Neural cell (in vitro differentiated cells): ENCODE measurements around the gene CFAP221. TPM values are rescaled to one million over a fixed set of nuclear protein-coding genes. Genes with fewer than 3 reads are reported as not detected.

Experiments used
- H2AFZ ChIP-seq: fragments of 200-600, 300-800 bp; sonication (generic), shearing (Covaris generic); 2 replicates; pipeline ENCODE4 v1.6.0; 2014; ENCODE audit warnings: low read depth, mild to moderate bottlenecking, antibody characterized with exemption, low read length, moderate library complexity
- H3F3A ChIP-seq: fragments of 200-600 bp; shearing (Covaris generic); 2 replicates; pipeline ENCODE4 v1.6.1; 2016; ENCODE audit warnings: mild to moderate bottlenecking, moderate library complexity, mixed read lengths, antibody characterized with exemption, low read length; ENCODE audit not compliant: insufficient read depth, poor library complexity, severe bottlenecking
- H3K27ac ChIP-seq: fragments of 200-600, 300-800 bp; sonication (generic), shearing (Covaris generic); 2 replicates; pipeline ENCODE4 v1.5.1; 2014; ENCODE audit warnings: mild to moderate bottlenecking, low read length, moderate library complexity
- H3K27me3 ChIP-seq: fragments of 300-800, 200-600 bp; sonication (generic), shearing (Covaris generic); 2 replicates; pipeline ENCODE4 v1.6.0; 2014; ENCODE audit warnings: mild to moderate bottlenecking, low read depth, low read length, moderate library complexity; ENCODE audit not compliant: insufficient read depth
- H3K36me3 ChIP-seq: fragments of 300-800, 200-600 bp; sonication (generic), shearing (Covaris generic); 2 replicates; pipeline ENCODE4 v1.5.1; 2014; ENCODE audit warnings: mild to moderate bottlenecking, antibody characterized with exemption, low read length, moderate library complexity; ENCODE audit not compliant: insufficient read depth
- H3K4me2 ChIP-seq: fragments of 300-800, 200-600 bp; sonication (generic), shearing (Covaris generic); 2 replicates; pipeline ENCODE4 v1.6.0; 2014; ENCODE audit warnings: mild to moderate bottlenecking, low read length
- H3K4me3 ChIP-seq: fragments of 300-800, 200-600 bp; sonication (generic), shearing (Covaris generic); 2 replicates; pipeline ENCODE4 v1.5.1; 2014; ENCODE audit warnings: mild to moderate bottlenecking, low read length, moderate library complexity
- H3K79me2 ChIP-seq: fragments of 200-600 bp; shearing (Covaris generic); replicated peaks from 2 replicates; pipeline ENCODE4 v1.6.0; 2014; ENCODE audit warnings: mild to moderate bottlenecking, low read length, moderate library complexity; ENCODE audit not compliant: insufficient read depth
- H3K9ac ChIP-seq: fragments of 300-800, 200-600 bp; sonication (generic), shearing (Covaris generic); 2 replicates; pipeline ENCODE4 v1.6.1; 2016; ENCODE audit warnings: mild to moderate bottlenecking, low read length, mixed read lengths
- H3K9me2 ChIP-seq: fragments of 200-600 bp; shearing (Covaris generic); 2 replicates; pipeline ENCODE4 v1.6.1; 2016; ENCODE audit warnings: mild to moderate bottlenecking, low read length, mixed read lengths; ENCODE audit not compliant: insufficient read depth
- H3K9me3 ChIP-seq: fragments of 200-600, 300-800 bp; sonication (generic), shearing (Covaris generic); 2 replicates; pipeline ENCODE4 v1.6.1; 2016; ENCODE audit warnings: mild to moderate bottlenecking, mixed run types, low read length, moderate library complexity, mixed read lengths
- H4K20me1 ChIP-seq: fragments of 200-600 bp; shearing (Covaris generic); 2 replicates; pipeline ENCODE4 v1.6.1; 2016; ENCODE audit warnings: mild to moderate bottlenecking, mixed run types; ENCODE audit not compliant: insufficient read depth
- EP300 ChIP-seq: fragments of 450-650 bp; conservative IDR thresholded peaks from 2 replicates; pipeline ENCODE4 v1.6.1; 2014; ENCODE audit warnings: antibody characterized with exemption, mild to moderate bottlenecking, moderate library complexity; ENCODE audit not compliant: poor library complexity, severe bottlenecking
- EZH2 ChIP-seq: fragments of 200-600, 300-800 bp; shearing (Covaris generic), sonication (generic); IDR thresholded peaks from 2 replicates; pipeline ENCODE4 v1.6.1; 2014; ENCODE audit warnings: antibody characterized with exemption, low read length, borderline replicate concordance, mild to moderate bottlenecking; ENCODE audit not compliant: insufficient read depth, poor library complexity, severe bottlenecking
- MXI1 ChIP-seq: fragments of 450-650 bp; conservative IDR thresholded peaks from 2 replicates; pipeline ENCODE4 v1.6.1; 2014; ENCODE audit warnings: antibody characterized with exemption, mild to moderate bottlenecking; ENCODE audit not compliant: poor library complexity, severe bottlenecking
- POLR2AphosphoS5 ChIP-seq: IDR thresholded peaks from 2 replicates; pipeline ENCODE4 v1.6.1; 2012
- RAD21 ChIP-seq: fragments of 450-650 bp; conservative IDR thresholded peaks from 2 replicates; pipeline ENCODE4 v1.6.1; 2014; ENCODE audit warnings: antibody characterized with exemption, mild to moderate bottlenecking, moderate library complexity
- REST ChIP-seq: IDR thresholded peaks from 2 replicates; pipeline ENCODE4 v1.6.1; 2012; ENCODE audit warnings: borderline replicate concordance
- SMC3 ChIP-seq: fragments of 450-650 bp; conservative IDR thresholded peaks from 2 replicates; pipeline ENCODE4 v1.6.1; 2014; ENCODE audit warnings: antibody characterized with exemption, mild to moderate bottlenecking, moderate library complexity; ENCODE audit not compliant: poor library complexity
- TAF1 ChIP-seq: IDR thresholded peaks from 2 replicates; pipeline ENCODE4 v1.6.1; 2012; ENCODE audit warnings: low read depth
- polyA plus RNA-seq: library from polyadenylated mRNA; depleted of rRNA; stranded (reverse); fragments of >200 nt; gene quantifications from 2 replicates; pipeline ENCODE4 v1.2.3, GENCODE V29; 2014
- TF ChIP-seq, protein P1 (sequence below): fragments of 450-650 bp; IDR thresholded peaks from 2 replicates; pipeline ENCODE4 v1.5.1; 2014; ENCODE audit warnings: antibody characterized with exemption, mild to moderate bottlenecking, moderate library complexity; ENCODE audit not compliant: poor library complexity, severe bottlenecking

Gene CFAP221
- polyA plus RNA-seq, 1 donor from 2014 or later, result 7.0 TPM

GRCh38 chr2:119516121-119516520 lies 28.1 kb upstream of the CFAP221 start:
- no peaks in the 10 kb centered on the region for H3K9me3 ChIP-seq
- H3K27me3 ChIP-seq, result no peaks in the 10 kb centered on the region
- H4K20me1 ChIP-seq, result no peaks in the 10 kb centered on the region
- no peaks in the 10 kb centered on the region for H3K9me2 ChIP-seq
- no peaks in the 10 kb centered on the region for H3K79me2 ChIP-seq
- no peaks in the 10 kb centered on the region for H3K36me3 ChIP-seq
- no peak overlapping the region for H3K27ac ChIP-seq
- no peak overlapping the region for H3K4me2 ChIP-seq
- no peak overlapping the region for H3K4me3 ChIP-seq
- H3F3A ChIP-seq, result no peaks in the 10 kb centered on the region
- no peak for TF ChIP-seq EZH2
- no peak overlapping the region for H3K9ac ChIP-seq
- H2AFZ ChIP-seq, result no peak overlapping the region

GRCh38 chr2:119517433-119517832 lies 26.8 kb upstream of the CFAP221 start:
- no peaks in the 10 kb centered on the region for H4K20me1 ChIP-seq
- H3K9me3 ChIP-seq, result no peaks in the 10 kb centered on the region
- no peak overlapping the region for H3K4me3 ChIP-seq
- H3K27ac ChIP-seq, result no peak overlapping the region
- H3K79me2 ChIP-seq, result no peaks in the 10 kb centered on the region
- no peaks in the 10 kb centered on the region for H3K36me3 ChIP-seq
- no peaks in the 10 kb centered on the region for H3F3A ChIP-seq
- peaks cover 10% of the 10 kb centered on the region for H3K27me3 ChIP-seq
- no peak overlapping the region for H2AFZ ChIP-seq
- no peak overlapping the region for H3K4me2 ChIP-seq
- H3K9me2 ChIP-seq, result no peaks in the 10 kb centered on the region
- H3K9ac ChIP-seq, result no peak overlapping the region
- TF ChIP-seq MXI1 (no peak), RAD21 (no peak), TAF1 (no peak), EZH2 (no peak), SMC3 (no peak)
- TF ChIP-seq, protein P1, sequence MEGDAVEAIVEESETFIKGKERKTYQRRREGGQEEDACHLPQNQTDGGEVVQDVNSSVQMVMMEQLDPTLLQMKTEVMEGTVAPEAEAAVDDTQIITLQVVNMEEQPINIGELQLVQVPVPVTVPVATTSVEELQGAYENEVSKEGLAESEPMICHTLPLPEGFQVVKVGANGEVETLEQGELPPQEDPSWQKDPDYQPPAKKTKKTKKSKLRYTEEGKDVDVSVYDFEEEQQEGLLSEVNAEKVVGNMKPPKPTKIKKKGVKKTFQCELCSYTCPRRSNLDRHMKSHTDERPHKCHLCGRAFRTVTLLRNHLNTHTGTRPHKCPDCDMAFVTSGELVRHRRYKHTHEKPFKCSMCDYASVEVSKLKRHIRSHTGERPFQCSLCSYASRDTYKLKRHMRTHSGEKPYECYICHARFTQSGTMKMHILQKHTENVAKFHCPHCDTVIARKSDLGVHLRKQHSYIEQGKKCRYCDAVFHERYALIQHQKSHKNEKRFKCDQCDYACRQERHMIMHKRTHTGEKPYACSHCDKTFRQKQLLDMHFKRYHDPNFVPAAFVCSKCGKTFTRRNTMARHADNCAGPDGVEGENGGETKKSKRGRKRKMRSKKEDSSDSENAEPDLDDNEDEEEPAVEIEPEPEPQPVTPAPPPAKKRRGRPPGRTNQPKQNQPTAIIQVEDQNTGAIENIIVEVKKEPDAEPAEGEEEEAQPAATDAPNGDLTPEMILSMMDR, result no peak

- Histone ChIP-seq H3K9me3 (no peaks in the 10 kb centered on the region), H3K4me3 (no peak overlapping the region), H3K79me2 (no peaks in the 10 kb centered on the region), H4K20me1 (no peaks in the 10 kb centered on the region), H3K4me2 (no peak overlapping the region), H3K27me3 (peaks cover 21% of the 10 kb centered on the region), H3K9me2 (no peaks in the 10 kb centered on the region), H3K9ac (no peak overlapping the region), H3K36me3 (no peaks in the 10 kb centered on the region), H3F3A (no peaks in the 10 kb centered on the region), H3K27ac (no peak overlapping the region), H2AFZ (no peak overlapping the region)
- no peak for TF ChIP-seq RAD21
- no peak for TF ChIP-seq TAF1
- TF ChIP-seq POLR2AphosphoS5, result no peak
- TF ChIP-seq MXI1, result no peak
Observed at GRCh38 chr2:119518401-119519056, 25.7 kb upstream of the CFAP221 start.

GRCh38 chr2:119519057-119519408 lies 25.2 kb upstream of the CFAP221 start:
- Histone ChIP-seq H3K36me3 (no peaks in the 10 kb centered on the region), H3K79me2 (no peaks in the 10 kb centered on the region), H3K9me3 (no peaks in the 10 kb centered on the region), H3K4me3 (no peak overlapping the region), H3K4me2 (no peak overlapping the region), H2AFZ (no peak overlapping the region), H4K20me1 (no peaks in the 10 kb centered on the region), H3K27ac (no peak overlapping the region), H3K27me3 (peaks cover 26% of the 10 kb centered on the region), H3K9ac (no peak overlapping the region), H3K9me2 (no peaks in the 10 kb centered on the region), H3F3A (no peaks in the 10 kb centered on the region)
- TF ChIP-seq SMC3, result no peak
- no peak for TF ChIP-seq REST
- no peak for TF ChIP-seq MXI1
- no peak for TF ChIP-seq EP300
- no peak for TF ChIP-seq TAF1
- no peak for TF ChIP-seq RAD21
- TF ChIP-seq EZH2, result no peak
- TF ChIP-seq POLR2AphosphoS5, result no peak
